ENCODE measurements around the gene FRMD8. TPM values are rescaled to one million over a fixed set of nuclear protein-coding genes. Genes with fewer than 3 reads are reported as not detected.
A peak's percentile ranks its signal among the peaks of the same experiment; 100 is the strongest.

Gene FRMD8
- total and polyA plus RNA-seq, 9 of the 15 experiments (the other 6 are each of a cell fraction or from before 2014, with no cell fraction given): 4.5 to 54.5 (median 15.8) TPM

DNA sequence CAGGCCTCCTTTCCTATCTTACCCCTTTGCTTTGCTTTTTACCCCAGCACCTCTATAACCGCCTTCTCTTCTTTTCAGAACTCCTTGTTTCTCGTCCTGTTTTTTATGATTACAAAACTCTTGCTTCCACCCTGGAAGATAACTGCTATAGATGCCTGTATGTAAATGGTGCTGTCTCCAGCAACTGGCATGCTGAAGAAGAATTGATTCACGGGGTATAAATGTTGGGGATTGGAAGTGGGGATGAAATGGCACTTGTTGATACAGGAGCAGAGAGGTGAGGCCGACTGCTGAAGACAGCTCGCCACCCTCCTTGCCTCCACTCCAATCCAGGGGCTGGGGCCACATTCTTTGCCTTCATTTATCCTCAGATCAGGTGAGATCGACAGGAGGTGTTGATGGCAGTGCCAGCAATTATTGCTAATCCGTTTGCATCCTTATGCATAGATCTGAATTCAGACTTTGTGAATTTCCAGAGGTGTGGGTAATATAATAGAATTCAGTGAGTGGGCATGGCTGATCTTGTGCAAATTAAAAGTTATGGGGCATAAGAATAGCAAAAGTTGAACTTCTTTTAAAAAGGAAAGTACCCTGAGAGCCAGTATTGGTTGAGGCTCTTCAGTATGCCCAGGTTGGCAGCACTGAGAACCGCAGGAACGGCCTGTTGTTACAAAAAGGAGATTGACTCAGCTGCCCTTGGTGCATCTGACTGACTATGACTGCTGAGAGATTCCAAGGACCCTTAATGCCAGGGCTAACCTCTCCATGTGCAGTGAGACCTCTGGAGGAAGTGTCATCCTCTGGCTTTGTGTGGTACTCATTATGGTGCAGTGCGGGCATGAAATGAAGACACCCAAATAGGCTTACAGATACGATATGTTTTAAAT lies 41.5 kb downstream of the FRMD8 start (continued):
- TF ChIP-seq, protein P1, sequence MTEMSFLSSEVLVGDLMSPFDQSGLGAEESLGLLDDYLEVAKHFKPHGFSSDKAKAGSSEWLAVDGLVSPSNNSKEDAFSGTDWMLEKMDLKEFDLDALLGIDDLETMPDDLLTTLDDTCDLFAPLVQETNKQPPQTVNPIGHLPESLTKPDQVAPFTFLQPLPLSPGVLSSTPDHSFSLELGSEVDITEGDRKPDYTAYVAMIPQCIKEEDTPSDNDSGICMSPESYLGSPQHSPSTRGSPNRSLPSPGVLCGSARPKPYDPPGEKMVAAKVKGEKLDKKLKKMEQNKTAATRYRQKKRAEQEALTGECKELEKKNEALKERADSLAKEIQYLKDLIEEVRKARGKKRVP (CRISPR knock-in tag; IDR thresholded peaks at IDR 0.05): peak; percentile 76
- TF ChIP-seq ZC3H4 (CRISPR knock-in tag; IDR thresholded peaks at IDR 0.05; ENCODE audit: borderline replicate concordance) (0 out of 2 replicates have a peak, but pooled peaks have one; percentile 50), TEAD4 (IDR thresholded peaks at IDR 0.05; ENCODE audit: low read length) (peak; percentile 24), TEAD4 (CRISPR knock-in tag; IDR thresholded peaks at IDR 0.05; ENCODE audit: borderline replicate concordance) (no peak), DMBX1 (CRISPR knock-in tag; IDR thresholded peaks at IDR 0.05; ENCODE audit: borderline replicate concordance) (peak; percentile 16; the same call in 1 of the 2 replicates), ERF (CRISPR knock-in tag; IDR thresholded peaks at IDR 0.05) (peak; percentile 97), DNMT1 (IDR thresholded peaks at IDR 0.05) (peak; percentile 82; the same call in 1 of the 2 replicates), XRCC5 (IDR thresholded peaks at IDR 0.05; ENCODE audit: low read depth, low read length) (0 out of 2 replicates have a peak, but pooled peaks have one; percentile 13), ADNP (tag; IDR thresholded peaks at IDR 0.05) (no peak), PML (IDR thresholded peaks at IDR 0.05; ENCODE audit: low read length) (peak; percentile 78), MTA3 (IDR thresholded peaks at IDR 0.05; ENCODE audit: borderline replicate concordance) (0 out of 2 replicates have a peak, but pooled peaks have one; percentile 41), ETS2 (tag; IDR thresholded peaks at IDR 0.05; ENCODE audit: borderline replicate concordance, poor library complexity, severe bottlenecking) (no peak), SMAD4 (CRISPR knock-in tag; conservative IDR thresholded peaks at IDR 0.05) (no peak), ZNF23 (CRISPR knock-in tag; IDR thresholded peaks at IDR 0.05) (peak; percentile 73), RUNX1 (IDR thresholded peaks at IDR 0.05; ENCODE audit: low read depth) (peak; percentile 87; the same call in 1 of the 2 replicates)
- TF ChIP-seq, protein P2, sequence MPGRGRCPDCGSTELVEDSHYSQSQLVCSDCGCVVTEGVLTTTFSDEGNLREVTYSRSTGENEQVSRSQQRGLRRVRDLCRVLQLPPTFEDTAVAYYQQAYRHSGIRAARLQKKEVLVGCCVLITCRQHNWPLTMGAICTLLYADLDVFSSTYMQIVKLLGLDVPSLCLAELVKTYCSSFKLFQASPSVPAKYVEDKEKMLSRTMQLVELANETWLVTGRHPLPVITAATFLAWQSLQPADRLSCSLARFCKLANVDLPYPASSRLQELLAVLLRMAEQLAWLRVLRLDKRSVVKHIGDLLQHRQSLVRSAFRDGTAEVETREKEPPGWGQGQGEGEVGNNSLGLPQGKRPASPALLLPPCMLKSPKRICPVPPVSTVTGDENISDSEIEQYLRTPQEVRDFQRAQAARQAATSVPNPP (IDR thresholded peaks at IDR 0.05; ENCODE audit: borderline replicate concordance, insufficient read depth, insufficient read length): no peak
- TF ChIP-seq, protein P3, sequence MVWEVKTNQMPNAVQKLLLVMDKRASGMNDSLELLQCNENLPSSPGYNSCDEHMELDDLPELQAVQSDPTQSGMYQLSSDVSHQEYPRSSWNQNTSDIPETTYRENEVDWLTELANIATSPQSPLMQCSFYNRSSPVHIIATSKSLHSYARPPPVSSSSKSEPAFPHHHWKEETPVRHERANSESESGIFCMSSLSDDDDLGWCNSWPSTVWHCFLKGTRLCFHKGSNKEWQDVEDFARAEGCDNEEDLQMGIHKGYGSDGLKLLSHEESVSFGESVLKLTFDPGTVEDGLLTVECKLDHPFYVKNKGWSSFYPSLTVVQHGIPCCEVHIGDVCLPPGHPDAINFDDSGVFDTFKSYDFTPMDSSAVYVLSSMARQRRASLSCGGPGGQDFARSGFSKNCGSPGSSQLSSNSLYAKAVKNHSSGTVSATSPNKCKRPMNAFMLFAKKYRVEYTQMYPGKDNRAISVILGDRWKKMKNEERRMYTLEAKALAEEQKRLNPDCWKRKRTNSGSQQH (CRISPR knock-in tag; IDR thresholded peaks at IDR 0.05): peak; percentile 96
- TF ChIP-seq, protein P4, sequence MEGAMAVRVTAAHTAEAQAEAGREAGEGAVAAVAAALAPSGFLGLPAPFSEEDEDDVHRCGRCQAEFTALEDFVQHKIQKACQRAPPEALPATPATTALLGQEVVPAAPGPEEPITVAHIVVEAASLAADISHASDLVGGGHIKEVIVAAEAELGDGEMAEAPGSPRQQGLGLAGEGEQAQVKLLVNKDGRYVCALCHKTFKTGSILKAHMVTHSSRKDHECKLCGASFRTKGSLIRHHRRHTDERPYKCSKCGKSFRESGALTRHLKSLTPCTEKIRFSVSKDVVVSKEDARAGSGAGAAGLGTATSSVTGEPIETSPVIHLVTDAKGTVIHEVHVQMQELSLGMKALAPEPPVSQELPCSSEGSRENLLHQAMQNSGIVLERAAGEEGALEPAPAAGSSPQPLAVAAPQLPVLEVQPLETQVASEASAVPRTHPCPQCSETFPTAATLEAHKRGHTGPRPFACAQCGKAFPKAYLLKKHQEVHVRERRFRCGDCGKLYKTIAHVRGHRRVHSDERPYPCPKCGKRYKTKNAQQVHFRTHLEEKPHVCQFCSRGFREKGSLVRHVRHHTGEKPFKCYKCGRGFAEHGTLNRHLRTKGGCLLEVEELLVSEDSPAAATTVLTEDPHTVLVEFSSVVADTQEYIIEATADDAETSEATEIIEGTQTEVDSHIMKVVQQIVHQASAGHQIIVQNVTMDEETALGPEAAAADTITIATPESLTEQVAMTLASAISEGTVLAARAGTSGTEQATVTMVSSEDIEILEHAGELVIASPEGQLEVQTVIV (CRISPR knock-in tag; IDR thresholded peaks at IDR 0.05; ENCODE audit: borderline replicate concordance): peak; percentile 66; the same call in 1 of the 2 replicates
- TF ChIP-seq, protein P5, sequence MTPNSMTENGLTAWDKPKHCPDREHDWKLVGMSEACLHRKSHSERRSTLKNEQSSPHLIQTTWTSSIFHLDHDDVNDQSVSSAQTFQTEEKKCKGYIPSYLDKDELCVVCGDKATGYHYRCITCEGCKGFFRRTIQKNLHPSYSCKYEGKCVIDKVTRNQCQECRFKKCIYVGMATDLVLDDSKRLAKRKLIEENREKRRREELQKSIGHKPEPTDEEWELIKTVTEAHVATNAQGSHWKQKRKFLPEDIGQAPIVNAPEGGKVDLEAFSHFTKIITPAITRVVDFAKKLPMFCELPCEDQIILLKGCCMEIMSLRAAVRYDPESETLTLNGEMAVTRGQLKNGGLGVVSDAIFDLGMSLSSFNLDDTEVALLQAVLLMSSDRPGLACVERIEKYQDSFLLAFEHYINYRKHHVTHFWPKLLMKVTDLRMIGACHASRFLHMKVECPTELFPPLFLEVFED (CRISPR knock-in tag; conservative IDR thresholded peaks at IDR 0.05): peak; percentile 98

Measured in K562 (cell line).